Measurements from ENCODE around the gene HAAO.

GRCh38 chr2:42808301-42808700, 15.9 kb upstream of the HAAO start:
- no peak for TF ChIP-seq CTCF (IDR thresholded peaks at IDR 0.05)
- no peak for TF ChIP-seq POLR2A (IDR thresholded peaks at IDR 0.05)
- TF ChIP-seq POLR2AphosphoS5 (IDR thresholded peaks at IDR 0.05): no peak

All from prostate gland (tissue), 2 donors.